Neural progenitor cell (in vitro differentiated cells): ENCODE data around the gene RALB. TPM values are rescaled to one million over a fixed set of nuclear protein-coding genes. Genes with fewer than 3 reads are reported as not detected.

Source experiments
- DNase-seq: peaks from one replicate; pipeline ENCODE4 v3.0.0-alpha.2; 2016; ENCODE audit warnings: low spot score
- H2AFZ ChIP-seq: fragments of 200-600 bp; sonication (generic); replicated peaks from 2 replicates; pipeline ENCODE4 v1.6.1; 2016; ENCODE audit warnings: antibody characterized with exemption
- H3F3A ChIP-seq: fragments of 200-600 bp; sonication (generic); 2 replicates; pipeline ENCODE4 v1.6.1; 2016; ENCODE audit warnings: antibody characterized with exemption, low read depth
- H3K27ac ChIP-seq: fragments of 200-600 bp; sonication (generic); 2 replicates; pipeline ENCODE4 v1.5.1; 2016; ENCODE audit warnings: mild to moderate bottlenecking
- H3K27me3 ChIP-seq: fragments of 200-600 bp; sonication (generic); 2 replicates; pipeline ENCODE4 v1.6.1; 2016; ENCODE audit warnings: mild to moderate bottlenecking, moderate library complexity
- H3K36me3 ChIP-seq: fragments of 200-600 bp; sonication (generic); 2 replicates; pipeline ENCODE4 v1.5.1; 2016
- H3K4me1 ChIP-seq: fragments of 200-600 bp; sonication (generic); 2 replicates; pipeline ENCODE4 v1.6.1; 2016; ENCODE audit warnings: mixed run types
- H3K4me2 ChIP-seq: fragments of 200-600 bp; sonication (generic); 2 replicates; pipeline ENCODE4 v1.6.1; 2016
- H3K4me3 ChIP-seq: fragments of 200-600 bp; sonication (generic); 2 replicates; pipeline ENCODE4 v1.5.1; 2016
- H3K79me2 ChIP-seq: fragments of 200-600 bp; sonication (generic); 2 replicates; pipeline ENCODE4 v1.6.1; 2016; ENCODE audit warnings: low read depth
- H3K9ac ChIP-seq: fragments of 200-600 bp; sonication (generic); 2 replicates; pipeline ENCODE4 v1.6.1; 2016
- H3K9me3 ChIP-seq: fragments of 200-600 bp; sonication (generic); 2 replicates; pipeline ENCODE4 v1.5.1; 2016; ENCODE audit warnings: low read depth
- H4K20me1 ChIP-seq: fragments of 200-600 bp; sonication (generic); 2 replicates; pipeline ENCODE4 v1.6.1; 2016; ENCODE audit warnings: low read depth
- H3K27ac Mint-ChIP-seq: 3 replicates; pipeline ENCODE4 v1.8.0; 2021; ENCODE audit warnings: mixed read lengths
- H3K27me3 Mint-ChIP-seq: 2 replicates; pipeline ENCODE4 v1.8.0; 2022; ENCODE audit warnings: low read depth, mild to moderate bottlenecking, inconsistent platforms, moderate library complexity, mixed read lengths; ENCODE audit not compliant: insufficient read depth
- H3K36me3 Mint-ChIP-seq: 3 replicates; pipeline ENCODE4 v1.8.0; 2021; ENCODE audit warnings: mixed read lengths
- H3K4me1 Mint-ChIP-seq: 3 replicates; pipeline ENCODE4 v1.8.0; 2021; ENCODE audit warnings: mixed read lengths
- H3K4me3 Mint-ChIP-seq: 3 replicates; pipeline ENCODE4 v1.8.0; 2021; ENCODE audit warnings: mild to moderate bottlenecking, moderate library complexity, mixed read lengths
- H3K9me3 Mint-ChIP-seq: 3 replicates; pipeline ENCODE4 v1.8.0; 2020; ENCODE audit warnings: mixed read lengths
- CTCF ChIP-seq: fragments of 200-600 bp; sonication (generic); IDR thresholded peaks from 2 replicates; pipeline ENCODE4 v1.5.1; 2017; ENCODE audit warnings: antibody characterized with exemption, mild to moderate bottlenecking
- EZH2 ChIP-seq: fragments of 200-600 bp; sonication (generic); IDR thresholded peaks from 2 replicates; pipeline ENCODE4 v1.6.1; 2017; ENCODE audit warnings: antibody characterized with exemption, mild to moderate bottlenecking, moderate library complexity
- EZH2phosphoT487 ChIP-seq: fragments of 200-600 bp; sonication (generic); IDR thresholded peaks from 2 replicates; pipeline ENCODE4 v1.6.1; 2017; ENCODE audit warnings: antibody characterized with exemption
- total RNA-seq: library from RNA; depleted of rRNA; stranded (reverse); fragments of >200 nt; gene quantifications from 2 replicates; pipeline ENCODE4 v1.2.3, GENCODE V29; 2015; ENCODE audit warnings: low replicate concordance

Gene RALB
- total RNA-seq, 1 donor from 2014 or later = 79.8 TPM

GRCh38 chr2:120218181-120218580, 34.5 kb upstream of the RALB start:
- Histone ChIP-seq H3F3A (no peaks in the 10 kb centered on the region), H3K4me3 (no peak overlapping the region), H3K4me2 (no peak overlapping the region), H3K36me3 (no peaks in the 10 kb centered on the region), H3K4me1 (peaks cover 6% of the 10 kb centered on the region), H3K27ac (no peak overlapping the region), H3K79me2 (peaks cover 18% of the 10 kb centered on the region), H2AFZ (no peak overlapping the region), H3K9me3 (no peaks in the 10 kb centered on the region), H3K9ac (no peak overlapping the region), H4K20me1 (no peaks in the 10 kb centered on the region), H3K27me3 (no peaks in the 10 kb centered on the region)
- H3K4me1 Mint-ChIP-seq = peaks cover 13% of the 10 kb centered on the region
- TF ChIP-seq CTCF (no peak), EZH2phosphoT487 (no peak), EZH2 (no peak)
- peaks cover 33% of the 10 kb centered on the region for H3K36me3 Mint-ChIP-seq
- H3K27ac Mint-ChIP-seq = no peak overlapping the region
- no peak overlapping the region for H3K4me3 Mint-ChIP-seq
- DNase-seq = no peak
- peaks cover 10% of the 10 kb centered on the region for H3K27me3 Mint-ChIP-seq
- H3K9me3 Mint-ChIP-seq = peaks cover 25% of the 10 kb centered on the region

GRCh38 chr2:120219291-120219690, 33.4 kb upstream of the RALB start:
- Histone ChIP-seq H3K27ac (no peak overlapping the region), H3K4me3 (no peak overlapping the region), H3K9ac (no peak overlapping the region), H3K36me3 (no peaks in the 10 kb centered on the region), H3K4me2 (no peak overlapping the region), H3F3A (no peaks in the 10 kb centered on the region), H3K4me1 (peaks cover 6% of the 10 kb centered on the region), H4K20me1 (no peaks in the 10 kb centered on the region), H2AFZ (no peak overlapping the region), H3K9me3 (no peaks in the 10 kb centered on the region), H3K27me3 (peaks cover 8% of the 10 kb centered on the region), H3K79me2 (peaks cover 18% of the 10 kb centered on the region)
- no peak for DNase-seq
- TF ChIP-seq EZH2 (no peak), EZH2phosphoT487 (no peak), CTCF (no peak)
- Mint-ChIP-seq H3K9me3 (peaks cover 25% of the 10 kb centered on the region), H3K4me3 (no peak overlapping the region), H3K27me3 (peaks cover 10% of the 10 kb centered on the region), H3K36me3 (peaks cover 33% of the 10 kb centered on the region), H3K27ac (no peak overlapping the region), H3K4me1 (peaks cover 19% of the 10 kb centered on the region)

- no peaks in the 10 kb centered on the region for H3K9me3 ChIP-seq
- DNase-seq = no peak
- Mint-ChIP-seq H3K4me3 (no peak overlapping the region), H3K9me3 (peaks cover 25% of the 10 kb centered on the region), H3K36me3 (peaks cover 33% of the 10 kb centered on the region), H3K27ac (no peak overlapping the region), H3K27me3 (peaks cover 13% of the 10 kb centered on the region), H3K4me1 (peaks cover 19% of the 10 kb centered on the region)
- peaks cover 18% of the 10 kb centered on the region for H3K79me2 ChIP-seq
- no peak overlapping the region for H2AFZ ChIP-seq
- H3F3A ChIP-seq = no peaks in the 10 kb centered on the region
- no peak overlapping the region for H3K4me2 ChIP-seq
- peaks cover 13% of the 10 kb centered on the region for H3K27me3 ChIP-seq
- no peak overlapping the region for H3K4me3 ChIP-seq
- H3K36me3 ChIP-seq = no peaks in the 10 kb centered on the region
- H4K20me1 ChIP-seq = no peaks in the 10 kb centered on the region
- no peak overlapping the region for H3K9ac ChIP-seq
- H3K27ac ChIP-seq = no peak overlapping the region
- H3K4me1 ChIP-seq = peaks cover 6% of the 10 kb centered on the region
- TF ChIP-seq EZH2phosphoT487 (no peak), EZH2 (no peak), CTCF (no peak)
These were observed 32.9 kb upstream of the RALB start for GRCh38 chr2:120219766-120220165.
